H9 (cell line): Measurements from ENCODE around the gene ZBTB7A. TPM values are rescaled to one million over a fixed set of nuclear protein-coding genes. Genes with fewer than 3 reads are reported as not detected.
"Not testable (repeated sequence)": the region's sequence is repeated elsewhere in the genome, so short reads cannot be mapped to it uniquely, and the experiment has no call there.

Experiments used
- DNase-seq: peaks from one replicate; pipeline ENCODE4 v3.0.0-alpha.2; 2017
- H2AFZ ChIP-seq: one replicate; pipeline ENCODE4 v1.6.1; 2013; ENCODE audit warnings: mild to moderate bottlenecking, low read length, control low read depth, moderate library complexity
- H2AK5ac ChIP-seq: 2 replicates; pipeline ENCODE4 v1.6.1; 2013; ENCODE audit warnings: low read length, control low read depth, mixed read lengths; ENCODE audit not compliant: insufficient read length
- H2BK120ac ChIP-seq: one replicate; pipeline ENCODE4 v1.6.1; 2013; ENCODE audit warnings: low read depth, mild to moderate bottlenecking, low read length, control low read depth, inconsistent platforms; ENCODE audit not compliant: poor library complexity, severe bottlenecking
- H2BK12ac ChIP-seq: 2 replicates; pipeline ENCODE4 v1.6.1; 2013; ENCODE audit warnings: low read length, control low read depth, mixed read lengths, low read depth; ENCODE audit not compliant: insufficient read length
- H2BK15ac ChIP-seq: 2 replicates; pipeline ENCODE4 v1.6.1; 2013; ENCODE audit warnings: low read depth, low read length, control low read depth
- H2BK20ac ChIP-seq: one replicate; pipeline ENCODE4 v1.6.1; 2013; ENCODE audit warnings: low read depth, mild to moderate bottlenecking, low read length, control low read depth, inconsistent platforms; ENCODE audit not compliant: poor library complexity, severe bottlenecking
- H2BK5ac ChIP-seq: 2 replicates; pipeline ENCODE4 v1.6.1; 2013; ENCODE audit warnings: low read length, control low read depth, mixed read lengths; ENCODE audit not compliant: insufficient read length
- H3K14ac ChIP-seq: 2 replicates; pipeline ENCODE4 v1.6.1; 2013; ENCODE audit warnings: low read length, control low read depth; ENCODE audit not compliant: insufficient read depth
- H3K18ac ChIP-seq: 2 replicates; pipeline ENCODE4 v1.6.1; 2013; ENCODE audit warnings: low read depth, mild to moderate bottlenecking, mixed read lengths, low read length, control low read depth; ENCODE audit not compliant: insufficient read length
- H3K23ac ChIP-seq: 2 replicates; pipeline ENCODE4 v1.6.1; 2013; ENCODE audit warnings: low read length, control low read depth, mixed read lengths, low read depth; ENCODE audit not compliant: insufficient read length
- H3K23me2 ChIP-seq: 2 replicates; pipeline ENCODE4 v1.6.1; 2013; ENCODE audit warnings: low read depth, mild to moderate bottlenecking, mixed read lengths, low read length, control low read depth; ENCODE audit not compliant: insufficient read length, poor library complexity, severe bottlenecking
- H3K27ac ChIP-seq: 2 replicates; pipeline ENCODE4 v1.5.1; 2013; ENCODE audit warnings: low read length, control low read depth, mixed read lengths, low read depth; ENCODE audit not compliant: insufficient read length
- H3K27me3 ChIP-seq: 2 replicates; pipeline ENCODE4 v1.6.1; 2013; ENCODE audit warnings: low read length, control low read depth, inconsistent platforms; ENCODE audit not compliant: insufficient read depth
- H3K4ac ChIP-seq: 2 replicates; pipeline ENCODE4 v1.6.1; 2013; ENCODE audit warnings: low read depth, mild to moderate bottlenecking, control low read depth, inconsistent platforms, low read length, moderate library complexity
- H3K4me1 ChIP-seq: 2 replicates; pipeline ENCODE4 v1.6.1; 2013; ENCODE audit warnings: low read length, control low read depth, inconsistent platforms; ENCODE audit not compliant: insufficient read depth
- H3K4me2 ChIP-seq: 2 replicates; pipeline ENCODE4 v1.6.1; 2013; ENCODE audit warnings: low read length, control low read depth, mixed read lengths; ENCODE audit not compliant: insufficient read length, insufficient read depth
- H3K56ac ChIP-seq: 2 replicates; pipeline ENCODE4 v1.6.1; 2013; ENCODE audit warnings: low read depth, mild to moderate bottlenecking, mixed read lengths, low read length, control low read depth; ENCODE audit not compliant: insufficient read length
- H3K79me1 ChIP-seq: 2 replicates; pipeline ENCODE4 v1.6.1; 2013; ENCODE audit warnings: low read depth, mild to moderate bottlenecking, moderate library complexity, low read length, control low read depth, inconsistent platforms; ENCODE audit not compliant: insufficient read depth, poor library complexity, severe bottlenecking
- H3K79me2 ChIP-seq: 2 replicates; pipeline ENCODE4 v1.6.1; 2013; ENCODE audit warnings: low read length, control low read depth, inconsistent platforms; ENCODE audit not compliant: insufficient read depth
- H3K9ac ChIP-seq: 2 replicates; pipeline ENCODE4 v1.6.1; 2013; ENCODE audit warnings: low read length, control low read depth, mixed read lengths; ENCODE audit not compliant: insufficient read length; ENCODE audit errors: extremely low read depth
- H3K9me3 ChIP-seq: one replicate; pipeline ENCODE4 v1.6.1; 2013; ENCODE audit warnings: low read depth, low read length, inconsistent platforms; ENCODE audit not compliant: control insufficient read depth
- H3T11ph ChIP-seq: one replicate; pipeline ENCODE4 v1.6.1; 2013; ENCODE audit warnings: mild to moderate bottlenecking, low read length, control low read depth, inconsistent platforms
- H4K20me1 ChIP-seq: one replicate; pipeline ENCODE4 v1.6.1; 2013; ENCODE audit not compliant: control insufficient read depth, insufficient read length, insufficient read depth
- H4K5ac ChIP-seq: 2 replicates; pipeline ENCODE4 v1.6.1; 2013; ENCODE audit warnings: low read depth, mild to moderate bottlenecking, mixed read lengths, low read length, control low read depth; ENCODE audit not compliant: insufficient read length
- H4K8ac ChIP-seq: replicated peaks from 2 replicates; pipeline ENCODE4 v1.6.1; 2013; ENCODE audit warnings: low read length, control low read depth, mixed read lengths, low read depth; ENCODE audit not compliant: insufficient read length
- H4K91ac ChIP-seq: 2 replicates; pipeline ENCODE4 v1.6.1; 2013; ENCODE audit warnings: low read depth, mild to moderate bottlenecking, moderate library complexity, mixed read lengths, low read length, control low read depth; ENCODE audit not compliant: insufficient read length
- H3K27ac Mint-ChIP-seq, 3 experiments: 2 replicates in 2 of 3; 3 replicates in 1 of 3; pipeline ENCODE4 v1.8.0; 2020 to 2021; ENCODE audit warnings: mixed read lengths in 3 of 3, mild to moderate bottlenecking in 1 of 3, moderate library complexity in 1 of 3
- H3K27me3 Mint-ChIP-seq: 2 replicates; pipeline ENCODE4 v1.8.0; 2021; ENCODE audit warnings: low read depth, mild to moderate bottlenecking, moderate library complexity, mixed read lengths
- H3K36me3 Mint-ChIP-seq, 3 experiments: 2 replicates in 2 of 3; 3 replicates in 1 of 3; pipeline ENCODE4 v1.8.0; 2020 to 2021; ENCODE audit warnings: low read depth in 3 of 3, mixed read lengths in 3 of 3; ENCODE audit not compliant: insufficient read depth in 1 of 3
- H3K4me1 Mint-ChIP-seq, 2 experiments: 2 replicates each; pipeline ENCODE4 v1.8.0; 2020; ENCODE audit warnings: mixed read lengths in 2 of 2
- H3K4me3 Mint-ChIP-seq, 2 experiments: 2 replicates in 1 of 2; 3 replicates in 1 of 2; pipeline ENCODE4 v1.8.0; 2020 to 2021; ENCODE audit warnings: mild to moderate bottlenecking in 2 of 2, mixed read lengths in 2 of 2, moderate library complexity in 1 of 2
- H3K9me3 Mint-ChIP-seq, 2 experiments: 2 replicates in 1 of 2; 3 replicates in 1 of 2; pipeline ENCODE4 v1.8.0; 2020; ENCODE audit warnings: mild to moderate bottlenecking in 2 of 2, mixed read lengths in 2 of 2, moderate library complexity in 1 of 2
- WGBS: extraction: QIAGEN DNeasy Blood & Tissue Kit; methylation state at CpG from one replicate; pipeline ENCODE4 v1.1.7; 2013; ENCODE audit warnings: missing lambda C conversion rate, low lambda C conversion rate, mixed read lengths; ENCODE audit not compliant: insufficient read length; ENCODE audit errors: extremely low coverage; 5-methylcytosine and 5-hydroxymethylcytosine counted together
- total RNA-seq: library from RNA; stranded (reverse); gene quantifications from 2 replicates; pipeline ENCODE4 v1.2.1, GENCODE V29; 2021
- TF ChIP-seq, protein P1 (sequence below): fragments of 200-600 bp; sonication (generic); conservative IDR thresholded peaks from 3 replicates; pipeline ENCODE4 v1.8.0; 2021; ENCODE audit warnings: antibody characterized with exemption, mild to moderate bottlenecking

Gene ZBTB7A
- total RNA-seq, 1 experiment from 2014 or later = 24.9 TPM

GRCh38 chr19:4007021-4007835 is 59.5 kb downstream of the ZBTB7A start, which contains the start of gene PIAS4:
PIAS4 (plus strand) TSS chr19:4007736; CDS start chr19:4007761, 25 bp downstream.
- H2BK12ac ChIP-seq = no peak within 1 kb of the TSS
- H2AFZ ChIP-seq = no peak within 1 kb of the TSS
- no peak within 1 kb of the TSS for H2AK5ac ChIP-seq
- no peaks in the 10 kb centered on the region for H3K9me3 ChIP-seq
- Mint-ChIP-seq H3K9me3 (no peaks in the 10 kb centered on the region), H3K4me1 (peaks cover 13 to 14% of the 10 kb centered on the region in 2 experiments), H3K4me3 (peak within 1 kb of the TSS; percentile 82 to 85), H3K36me3 (peaks cover 2 to 7% (median 5%) of the 10 kb centered on the region in 3 experiments; a peak in 6 of 7 replicates), H3K27ac (peak within 1 kb of the TSS in 2 of 3 experiments; percentile 25 to 83; a peak in 3 of 7 replicates), H3K27me3 (no peaks in the 10 kb centered on the region)
- H3K23ac ChIP-seq = no peak within 1 kb of the TSS
- no peak within 1 kb of the TSS for H2BK15ac ChIP-seq
- H3K4me2 ChIP-seq = peak within 1 kb of the TSS; percentile 72
- peak; percentile 98 for DNase-seq
- H3K4me1 ChIP-seq = no peaks in the 10 kb centered on the region
- peak within 1 kb of the TSS; percentile 41 for H3K18ac ChIP-seq
- peak within 1 kb of the TSS; percentile 5 for H3K9ac ChIP-seq
- WGBS = no CpG with 5 or more reads among the region's 91 CpGs
- H3K4ac ChIP-seq = no peak within 1 kb of the TSS
- H4K91ac ChIP-seq = no peak within 1 kb of the TSS
- no peak within 1 kb of the TSS for H3K27ac ChIP-seq
- H3T11ph ChIP-seq = no peak within 1 kb of the TSS
- H3K23me2 ChIP-seq = peaks cover 10% of the 10 kb centered on the region
- H4K20me1 ChIP-seq = no peaks in the 10 kb centered on the region
- H3K27me3 ChIP-seq = no peaks in the 10 kb centered on the region
- H4K8ac ChIP-seq = no peak within 1 kb of the TSS
- H4K5ac ChIP-seq = no peak within 1 kb of the TSS
- H2BK120ac ChIP-seq = no peak within 1 kb of the TSS
- peaks cover 5% of the 10 kb centered on the region for H3K79me1 ChIP-seq
- H3K14ac ChIP-seq = peak within 1 kb of the TSS; percentile 73
- H3K56ac ChIP-seq = no peak within 1 kb of the TSS
- no peak within 1 kb of the TSS for H2BK20ac ChIP-seq
- H3K79me2 ChIP-seq = peaks cover 15% of the 10 kb centered on the region; the same call in 1 of the 2 replicates
- no peak within 1 kb of the TSS for H2BK5ac ChIP-seq
- TF ChIP-seq, protein P1, sequence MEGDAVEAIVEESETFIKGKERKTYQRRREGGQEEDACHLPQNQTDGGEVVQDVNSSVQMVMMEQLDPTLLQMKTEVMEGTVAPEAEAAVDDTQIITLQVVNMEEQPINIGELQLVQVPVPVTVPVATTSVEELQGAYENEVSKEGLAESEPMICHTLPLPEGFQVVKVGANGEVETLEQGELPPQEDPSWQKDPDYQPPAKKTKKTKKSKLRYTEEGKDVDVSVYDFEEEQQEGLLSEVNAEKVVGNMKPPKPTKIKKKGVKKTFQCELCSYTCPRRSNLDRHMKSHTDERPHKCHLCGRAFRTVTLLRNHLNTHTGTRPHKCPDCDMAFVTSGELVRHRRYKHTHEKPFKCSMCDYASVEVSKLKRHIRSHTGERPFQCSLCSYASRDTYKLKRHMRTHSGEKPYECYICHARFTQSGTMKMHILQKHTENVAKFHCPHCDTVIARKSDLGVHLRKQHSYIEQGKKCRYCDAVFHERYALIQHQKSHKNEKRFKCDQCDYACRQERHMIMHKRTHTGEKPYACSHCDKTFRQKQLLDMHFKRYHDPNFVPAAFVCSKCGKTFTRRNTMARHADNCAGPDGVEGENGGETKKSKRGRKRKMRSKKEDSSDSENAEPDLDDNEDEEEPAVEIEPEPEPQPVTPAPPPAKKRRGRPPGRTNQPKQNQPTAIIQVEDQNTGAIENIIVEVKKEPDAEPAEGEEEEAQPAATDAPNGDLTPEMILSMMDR = no peak

DNA sequence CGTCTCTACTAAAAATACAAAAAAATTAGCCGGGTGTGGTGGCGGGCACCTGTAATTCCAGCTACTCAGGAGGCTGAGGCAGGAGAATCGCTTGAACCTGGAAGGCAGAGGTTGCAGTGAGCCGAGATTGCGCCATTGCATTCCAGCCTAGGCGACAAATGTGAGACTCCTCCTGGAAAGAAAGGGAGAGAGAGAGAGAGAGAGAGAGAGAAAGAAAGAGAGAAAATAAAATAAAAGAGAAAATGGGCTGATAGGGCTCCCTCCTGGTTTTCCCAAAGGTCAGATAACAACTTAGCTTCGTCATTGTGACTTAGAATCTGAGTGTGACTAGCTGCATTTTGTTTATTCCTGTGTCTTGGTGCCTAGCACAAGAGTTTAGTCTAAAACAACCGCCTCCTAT is 61.3 kb downstream of the ZBTB7A start:
- not testable (repeated sequence) for H4K5ac ChIP-seq, H3K9ac ChIP-seq, H4K20me1 ChIP-seq, H3K27ac ChIP-seq, H3K4me2 ChIP-seq, H3K4me1 ChIP-seq, H3K79me1 ChIP-seq, H3K4ac ChIP-seq, H3K9me3 Mint-ChIP-seq, H2BK15ac ChIP-seq, H3K23ac ChIP-seq, H3K18ac ChIP-seq, H4K91ac ChIP-seq, H4K8ac ChIP-seq, DNase-seq, H2BK120ac ChIP-seq, H3K14ac ChIP-seq, H3K27me3 ChIP-seq, H3T11ph ChIP-seq, H3K9me3 ChIP-seq, H3K56ac ChIP-seq, H2BK20ac ChIP-seq, H3K36me3 Mint-ChIP-seq, H3K27ac Mint-ChIP-seq, H2BK5ac ChIP-seq, H2BK12ac ChIP-seq, H2AFZ ChIP-seq, H2AK5ac ChIP-seq, H3K27me3 Mint-ChIP-seq
- peaks cover 10% of the 10 kb centered on the region for H3K23me2 ChIP-seq
- WGBS = no CpG with 5 or more reads among the region's 9 CpGs
- Mint-ChIP-seq H3K4me3 (peak overlapping the region; percentile 8 to 66; a peak in 2 of 5 replicates), H3K4me1 (peaks cover 13 to 14% of the 10 kb centered on the region in 2 experiments)
- peaks cover 13% of the 10 kb centered on the region; the same call in 1 of the 2 replicates for H3K79me2 ChIP-seq
